Stimulated activated CD4-positive, alpha-beta T cell treated with anti-CD3 and anti-CD28 coated beads, Interleukin-2, amount 100 ng/mL, for 24 hours (primary cell): ENCODE data around the gene TCAF1.

Experiments used
- DNase-seq, 2 donors: peaks; one replicate each; pipeline ENCODE4 v3.0.0-alpha.2; 2020

The TCAF1 gene

GRCh38 chr7:143901668-143902331, at the start of gene TCAF1:
TSS of gene TCAF1 (minus strand) at chr7:143902176. CDS start at chr7:143876608, 25,568 bp downstream.
- DNase-seq, result peak; percentile 93 to 94

- DNase-seq, result no peak
Observed at GRCh38 chr7:143948733-143949132, 46.8 kb upstream of the TCAF1 start.

- DNase-seq, result no peak
Observed at GRCh38 chr7:143947111-143947510, 45.1 kb upstream of the TCAF1 start.

GRCh38 chr7:143945423-143945822, 43.4 kb upstream of the TCAF1 start:
- no peak for DNase-seq

- DNase-seq, result no peak
Observed at GRCh38 chr7:143938379-143939243, 36.6 kb upstream of the TCAF1 start.

GRCh38 chr7:143936087-143937009, 34.4 kb upstream of the TCAF1 start:
- DNase-seq, result no peak

- DNase-seq, result no peak
Observed at GRCh38 chr7:143934526-143935325, 32.8 kb upstream of the TCAF1 start, which contains the start of gene OR2F2. TSS of gene OR2F2 (plus strand) at chr7:143935233. CDS start at chr7:143935233, 0 bp downstream.

GRCh38 chr7:143931739-143932138, 29.8 kb upstream of the TCAF1 start:
- DNase-seq, result no peak

GRCh38 chr7:143929224-143929920, 27.4 kb upstream of the TCAF1 start:
- DNase-seq, result no peak

GRCh38 chr7:143924851-143925250, 22.9 kb upstream of the TCAF1 start:
- no peak for DNase-seq

GRCh38 chr7:143914938-143915652, 13.1 kb upstream of the TCAF1 start:
- DNase-seq, result no peak

GRCh38 chr7:143913945-143914615, 12.1 kb upstream of the TCAF1 start:
- no peak for DNase-seq

GRCh38 chr7:143910473-143911248, 8.7 kb upstream of the TCAF1 start:
- no peak for DNase-seq

- DNase-seq, result no peak
Observed at GRCh38 chr7:143909863-143910262, 7.9 kb upstream of the TCAF1 start.

- no peak for DNase-seq
Observed at GRCh38 chr7:143908120-143908519, 6.1 kb upstream of the TCAF1 start.

- DNase-seq, result no peak
Observed at GRCh38 chr7:143906895-143907294, 4.9 kb upstream of the TCAF1 start.

GRCh38 chr7:143906151-143906550, 4.2 kb upstream of the TCAF1 start:
- no peak for DNase-seq

GRCh38 chr7:143905509-143905908, 3.5 kb upstream of the TCAF1 start:
- DNase-seq, result no peak

GRCh38 chr7:143902332-143902899, 440 bp upstream of the TCAF1 start:
- DNase-seq, result no peak
